Kidney (tissue), 14 donors: ENCODE measurements around the gene ZNF326. TPM values are rescaled to one million over a fixed set of nuclear protein-coding genes. Genes with fewer than 3 reads are reported as not detected.

Source experiments
- DNase-seq, 5 donors: peaks; one replicate each; pipeline ENCODE4 v3.0.0-alpha.2; 2013 to 2020
- FAIRE-seq: peaks from 2 replicates; lab custom pipeline; 2012; peaks lifted over from hg19 to GRCh38; lab: Jason Lieb, UNC
- H3K27ac ChIP-seq, 2 donors: one replicate each; pipeline ENCODE4 v1.7.0; 2013; ENCODE audit warnings: low read depth in 2 of 2, low read length in 2 of 2, inconsistent platforms in 1 of 2
- H3K27me3 ChIP-seq: one replicate; pipeline ENCODE4 v1.7.1; 2013; ENCODE audit warnings: low read length, inconsistent platforms; ENCODE audit not compliant: control insufficient read depth, insufficient read depth
- H3K36me3 ChIP-seq, 3 donors: one replicate each; pipeline versions ENCODE4 v1.7.0 to v1.7.1; 2013; ENCODE audit warnings: low read length in 3 of 3, control low read depth in 1 of 3, inconsistent platforms in 1 of 3; ENCODE audit not compliant: insufficient read depth in 3 of 3, control insufficient read depth in 2 of 3
- H3K4me1 ChIP-seq, 3 donors: one replicate each; pipeline versions ENCODE4 v1.7.0 to v1.7.1; 2013; ENCODE audit warnings: low read length in 3 of 3, inconsistent platforms in 1 of 3, low read depth in 1 of 3; ENCODE audit not compliant: control insufficient read depth in 2 of 3, insufficient read depth in 2 of 3
- H3K4me3 ChIP-seq, 3 donors: one replicate each; pipeline versions ENCODE4 v1.7.0 to v1.8.1; 2013; ENCODE audit warnings: low read length in 3 of 3, control low read depth in 1 of 3, inconsistent platforms in 1 of 3
- H3K9ac ChIP-seq, 3 donors: one replicate each; pipeline versions ENCODE4 v1.7.0 to v1.7.1; 2013; ENCODE audit warnings: low read length in 3 of 3, control low read depth in 1 of 3, inconsistent platforms in 1 of 3
- H3K9me3 ChIP-seq, 3 donors: one replicate each; pipeline versions ENCODE4 v1.7.0 to v1.7.1; 2013; ENCODE audit warnings: low read length in 3 of 3, control low read depth in 1 of 3, inconsistent platforms in 1 of 3; ENCODE audit not compliant: control insufficient read depth in 2 of 3, insufficient read depth in 1 of 3
- CTCF ChIP-seq: IDR thresholded peaks from 3 replicates; pipeline ENCODE4 v1.5.1; 2012; ENCODE audit warnings: mild to moderate bottlenecking, moderate library complexity, borderline replicate concordance; ENCODE audit not compliant: insufficient read depth; ENCODE audit errors: extremely low read depth
- intact Hi-C: fragments of 100-400 bp; cut with DNase I; formaldehyde crosslinking; loops from one replicate; pipeline ENCODE4 v1.11.1; 2022
- polyA plus RNA-seq: library from polyadenylated mRNA; stranded (reverse); fragments of 350-450 nt; fragmentation: Illumina TruSeq; extraction: RNeasy Lipid Tissue Mini Kit (QIAGEN cat#74804); gene quantifications from one replicate; pipeline ENCODE4 v1.2.3, GENCODE V29; 2014; ENCODE audit warnings: low read depth, low replicate concordance; ENCODE audit not compliant: insufficient read depth
- total RNA-seq: library from RNA; stranded (reverse); fragmentation: NEBNext Ultra II Directional; extraction: Animal tissue kit (Norgen Biotek cat#: 25700); gene quantifications from one replicate; pipeline ENCODE4 v1.2.1, GENCODE V29; 2021
- donor health status: control.
- donor health status: control.
- donor health status: control.
- donor health status: control.
- donor health status: control.
- donor health status: DM: yes; HTN: yes; CAD: no.
- donor health status: Normal renal cell carcinoma (clear cell type).

ZNF326 gene
- total and polyA plus RNA-seq, 2 donors from 2014 or later = 10.6 to 25.6 TPM

GRCh38 chr1:89990976-89991831, 3.7 kb upstream of the ZNF326 start:
- Histone ChIP-seq H3K27ac (no peak overlapping the region), H3K4me1 (no peaks in the 10 kb centered on the region)
- intact Hi-C loops = no loop called here

DNA sequence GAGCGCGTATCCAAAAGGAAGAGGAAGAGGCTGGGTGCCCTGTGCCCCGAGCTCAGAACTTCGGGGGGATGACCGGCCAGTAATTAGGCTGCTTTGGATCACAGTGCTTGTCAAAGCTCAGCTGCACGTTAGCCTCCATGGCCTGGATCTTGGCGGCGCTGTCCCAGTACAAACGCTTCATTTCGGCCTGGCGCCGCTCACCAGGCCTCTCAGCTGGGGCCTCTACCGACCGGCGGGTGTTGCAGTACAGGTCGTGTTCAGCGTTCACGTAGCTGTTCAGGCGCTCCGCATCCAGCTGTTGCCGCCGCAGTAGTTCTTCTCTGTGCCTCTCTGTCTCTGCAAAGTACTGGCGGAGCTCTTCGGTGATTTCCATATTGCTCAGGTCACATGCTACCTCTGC, 1.4 kb upstream of the ZNF326 start:
- Histone ChIP-seq H3K36me3 (no peaks in the 10 kb centered on the region), H3K9me3 (no peaks in the 10 kb centered on the region), H3K4me3 (no peak overlapping the region), H3K27me3 (no peaks in the 10 kb centered on the region), H3K9ac (no peak overlapping the region), H3K4me1 (peaks cover 0 to 1% (median 0%) of the 10 kb centered on the region in 3 donors), H3K27ac (no peak overlapping the region)
- no peak for TF ChIP-seq CTCF
- FAIRE-seq (no peak), DNase-seq (peak in 2 of 5 donors; percentile 50 to 72)
- intact Hi-C loops = no loop called here

More at GRCh38 chr1:89990976-89991831, 3.7 kb upstream of the ZNF326 start:
- no peak for FAIRE-seq
- DNase-seq = no peak
- H3K9ac ChIP-seq = no peak overlapping the region
- H3K9me3 ChIP-seq = no peaks in the 10 kb centered on the region
- no peaks in the 10 kb centered on the region for H3K27me3 ChIP-seq
- no peak overlapping the region for H3K4me3 ChIP-seq
- no peak for TF ChIP-seq CTCF
- no peaks in the 10 kb centered on the region for H3K36me3 ChIP-seq

GRCh38 chr1:89994231-89994804, 592 bp upstream of the ZNF326 start:
- DNase-seq = peak in 3 of 5 donors; percentile 13 to 80 (median 76)
- Histone ChIP-seq H3K27me3 (no peaks in the 10 kb centered on the region), H3K4me1 (peaks cover 0 to 7% (median 0%) of the 10 kb centered on the region in 3 donors), H3K27ac (peak overlapping the region; percentile 96), H3K36me3 (no peaks in the 10 kb centered on the region), H3K9ac (peak overlapping the region; percentile 43 to 79 (median 49)), H3K4me3 (peak overlapping the region; percentile 75 to 91 (median 79)), H3K9me3 (no peaks in the 10 kb centered on the region)
- no peak for TF ChIP-seq CTCF
- intact Hi-C loops = no loop called here
- no peak for FAIRE-seq
